K562 treated with DMSO at 1 percent for 48 hours (cell line): Measurements from ENCODE around the gene SRRM1. TPM values are rescaled to one million over a fixed set of nuclear protein-coding genes. Genes with fewer than 3 reads are reported as not detected.

Source experiments
- total RNA-seq: library from RNA; unstranded; fragments of 300-600 nt; gene quantifications from 2 replicates; pipeline ENCODE4 v1.2.3, GENCODE V29; 2022; ENCODE audit warnings: low replicate concordance; ENCODE audit errors: extremely low read depth

SRRM1 gene
- not detected in 2 replicates for total RNA-seq

DNA sequence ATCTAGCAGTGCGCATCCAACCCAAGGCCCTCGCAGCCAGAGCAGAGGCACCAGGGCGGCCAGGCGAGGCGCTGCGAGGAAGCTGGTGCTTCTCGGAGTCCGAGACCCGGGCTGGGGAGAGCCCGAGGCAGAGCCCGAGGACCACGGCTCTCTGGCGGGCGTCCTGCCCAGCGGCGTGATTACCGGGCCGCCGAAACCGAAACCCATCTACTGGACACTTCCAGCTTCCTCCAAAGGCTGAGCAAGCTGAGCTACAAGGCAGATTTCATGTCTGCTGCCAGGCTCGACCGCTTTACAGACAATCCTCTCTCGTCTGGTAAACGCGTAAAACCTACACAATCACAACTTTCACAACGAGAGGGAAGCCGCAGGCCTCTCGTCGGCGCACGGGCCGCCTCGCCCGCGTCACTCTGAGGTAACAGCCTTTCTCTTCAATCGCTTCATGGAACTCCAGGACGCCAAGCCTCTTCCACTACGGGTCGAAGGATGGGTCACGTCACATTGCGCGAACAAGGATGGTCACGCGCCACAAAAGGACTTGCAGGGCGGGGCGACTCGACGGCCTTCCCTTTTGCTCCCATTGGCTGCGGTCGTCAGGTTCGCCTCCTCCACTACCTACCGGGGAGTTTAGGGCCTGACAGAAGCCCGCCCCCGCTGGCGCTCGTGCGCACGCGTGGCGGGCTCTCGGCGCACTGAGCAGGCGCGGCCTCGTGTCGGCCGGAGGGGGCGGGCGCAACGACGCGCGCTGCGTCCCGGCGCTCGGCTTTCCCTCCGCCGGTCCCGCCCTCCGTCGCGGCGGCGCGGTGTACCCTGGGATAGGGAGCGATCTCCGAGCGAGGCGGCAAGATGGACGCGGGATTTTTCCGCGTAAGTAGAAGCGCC is at the start of gene SRRM1:
TSS of gene SRRM1 (plus strand) at position 822 of the 882 bp plus-strand sequence. CDS start at position 847, 25 bp downstream.

Other genes with a start within 250 kb of the SRRM1 start
- not detected in 2 replicates for gene STPG1, start 229.5 kb upstream of the SRRM1 start, total RNA-seq
- gene NIPAL3, start 227.5 kb upstream of the SRRM1 start, total RNA-seq: not detected in 2 replicates
- not detected in 2 replicates for gene RCAN3, start 140.5 kb upstream of the SRRM1 start, total RNA-seq
- gene NCMAP, start 87.2 kb upstream of the SRRM1 start, total RNA-seq: not detected in 2 replicates
- not detected in 2 replicates for gene CLIC4, start 102.1 kb downstream of the SRRM1 start, total RNA-seq